Natural killer cell treated with Interleukin-12 subunit alpha and Interleukin-12 subunit beta and Interleukin-15 and Interleukin-18, amount 100 ng/mL, for 72 hours (primary cell): ENCODE measurements around the gene POLN. TPM values are rescaled to one million over a fixed set of nuclear protein-coding genes. Genes with fewer than 3 reads are reported as not detected.
"Not testable (repeated sequence)": the region's sequence is repeated elsewhere in the genome, so short reads cannot be mapped to it uniquely, and the experiment has no call there.

Source experiments
- ATAC-seq, 2 donors: fragments of 150-1000 bp; cut with Tn5 transposase in 1 of 2; sonication (Bioruptor Pico), chemical (Tn5 transposase) in 1 of 2; 2 replicates each; pipeline ENCODE4 v1.10.0; 2021
- DNase-seq: peaks from one replicate; pipeline ENCODE4 v3.0.0; 2022; ENCODE audit warnings: low spot score
- H3K27ac Mint-ChIP-seq, 2 donors: 1 replicate in 1 of 2; 2 replicates in 1 of 2; pipeline ENCODE4 v1.8.0; 2022; ENCODE audit warnings: mixed read lengths in 2 of 2, mild to moderate bottlenecking in 1 of 2, moderate library complexity in 1 of 2
- H3K27me3 Mint-ChIP-seq, 2 donors: 1 replicate in 1 of 2; 2 replicates in 1 of 2; pipeline ENCODE4 v1.8.0; 2022; ENCODE audit warnings: mixed read lengths in 2 of 2
- H3K36me3 Mint-ChIP-seq: one replicate; pipeline ENCODE4 v1.8.0; 2022; ENCODE audit warnings: mixed read lengths
- H3K4me1 Mint-ChIP-seq, 2 donors: 1 replicate in 1 of 2; 2 replicates in 1 of 2; pipeline ENCODE4 v1.8.0; 2022; ENCODE audit warnings: low read depth in 2 of 2, mixed read lengths in 2 of 2, mild to moderate bottlenecking in 1 of 2
- H3K4me3 Mint-ChIP-seq: one replicate; pipeline ENCODE4 v1.8.0; 2022; ENCODE audit warnings: mixed read lengths
- H3K9me3 Mint-ChIP-seq: 2 replicates; pipeline ENCODE4 v1.8.0; 2022; ENCODE audit warnings: mixed read lengths
- total RNA-seq, 2 donors: library from RNA; stranded (reverse); gene quantifications; one replicate each; pipeline ENCODE4 v1.2.3, GENCODE V29; 2022

Gene POLN
- total RNA-seq, 2 donors from 2014 or later: 3.8 to 6.1 TPM

DNA sequence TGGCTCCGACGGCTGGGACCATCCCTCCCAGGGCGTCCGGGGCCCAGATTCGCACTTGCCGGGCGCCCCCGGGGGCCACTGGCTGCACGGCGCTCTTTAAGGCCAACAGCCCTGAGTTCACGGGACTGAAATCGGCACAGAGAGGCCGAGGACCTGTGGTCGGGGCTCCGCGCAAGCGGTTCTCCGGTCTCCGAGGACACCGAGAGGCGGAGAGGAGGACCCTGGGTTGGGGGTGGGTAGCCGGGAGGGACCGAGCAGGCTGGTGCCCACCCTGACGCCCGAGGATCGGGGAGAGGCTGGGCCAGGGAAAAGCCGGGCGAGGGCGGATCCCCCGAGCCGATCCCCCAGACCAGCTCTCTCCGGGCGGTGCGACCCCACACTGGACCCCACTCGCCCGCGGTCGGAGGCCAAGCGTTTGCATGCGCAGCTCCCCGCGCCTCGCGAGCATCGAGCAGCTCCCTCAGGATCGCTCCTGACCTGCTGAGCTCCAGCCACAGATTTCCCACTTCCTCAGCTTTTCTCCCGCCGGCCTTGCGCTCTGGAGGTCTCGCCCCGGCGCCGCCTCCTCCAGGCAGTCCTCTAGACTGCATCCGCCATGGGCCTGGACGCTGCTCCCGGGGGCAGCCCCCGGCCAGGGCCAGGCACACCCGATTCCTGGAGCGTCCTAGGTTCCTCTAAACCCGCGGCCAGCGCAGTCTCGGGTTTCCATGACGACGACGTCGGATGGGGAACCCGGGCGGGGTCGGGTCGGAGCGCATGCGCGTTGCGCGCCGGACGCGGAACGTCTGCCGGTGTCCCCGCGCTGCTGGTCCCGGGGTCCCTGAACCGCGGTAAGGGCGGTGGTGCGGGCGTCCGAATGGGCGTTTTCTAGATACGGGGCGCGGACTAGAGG lies 200.4 kb downstream of the POLN start:
- DNase-seq: peak; percentile 89
- no peaks in the 10 kb centered on the region for H3K9me3 Mint-ChIP-seq
- peaks cover 0 to 6% of the 10 kb centered on the region in 2 donors for H3K4me1 Mint-ChIP-seq
- peak; percentile 81 to 86 for ATAC-seq
- peaks cover 13 to 25% of the 10 kb centered on the region in 2 donors for H3K27me3 Mint-ChIP-seq
- no peak overlapping the region for H3K27ac Mint-ChIP-seq
- H3K4me3 Mint-ChIP-seq: peak overlapping the region; percentile 79
- no peaks in the 10 kb centered on the region for H3K36me3 Mint-ChIP-seq

DNA sequence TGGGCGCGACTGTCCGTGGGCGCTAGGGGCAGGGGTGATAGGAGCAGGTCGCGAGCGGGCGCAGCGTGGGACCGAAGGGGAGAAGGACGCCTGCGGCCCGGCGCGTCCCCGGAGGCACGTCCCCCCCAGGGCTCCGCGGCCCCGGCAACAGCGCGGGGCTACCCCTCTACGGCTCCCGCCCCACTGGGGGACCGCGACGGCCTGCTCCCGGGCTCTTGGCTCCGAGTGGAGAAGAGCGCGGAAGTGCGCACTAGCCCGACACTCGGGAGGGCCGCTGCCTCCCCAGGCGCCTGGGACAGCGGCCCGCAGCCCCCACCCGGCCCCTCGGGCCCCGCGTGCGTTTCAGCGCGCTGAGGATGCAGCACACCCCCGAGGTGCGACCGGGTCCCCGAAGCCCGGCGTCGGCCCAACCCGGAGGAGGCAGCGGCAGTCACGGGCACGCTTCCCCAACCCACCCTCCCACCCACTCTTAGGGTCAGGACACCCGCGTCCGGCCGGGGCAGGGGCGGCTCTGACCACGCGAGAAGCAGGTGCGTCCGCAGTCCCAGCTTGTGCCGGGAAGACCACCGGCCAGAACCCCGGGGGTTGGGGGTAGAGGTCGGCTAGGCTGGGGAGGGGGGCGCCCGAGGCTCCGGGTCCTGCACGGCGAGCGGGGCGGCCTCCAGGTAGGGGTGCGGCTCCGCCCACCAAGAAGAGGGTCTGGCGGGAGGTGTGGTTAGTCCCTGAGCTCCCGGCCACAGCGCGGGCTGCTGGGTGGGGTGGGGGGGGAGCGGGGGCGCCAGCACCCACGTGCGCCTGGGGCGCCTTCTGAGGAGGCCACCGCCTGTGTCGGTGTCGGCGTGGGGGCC lies 201.3 kb downstream of the POLN start:
- no peak overlapping the region for H3K27ac Mint-ChIP-seq
- no peaks in the 10 kb centered on the region for H3K36me3 Mint-ChIP-seq
- peaks cover 0 to 6% of the 10 kb centered on the region in 2 donors for H3K4me1 Mint-ChIP-seq
- DNase-seq: no peak
- H3K27me3 Mint-ChIP-seq: peaks cover 15 to 33% of the 10 kb centered on the region in 2 donors
- no peaks in the 10 kb centered on the region for H3K9me3 Mint-ChIP-seq
- no peak for ATAC-seq
- H3K4me3 Mint-ChIP-seq: peak overlapping the region; percentile 37

DNA sequence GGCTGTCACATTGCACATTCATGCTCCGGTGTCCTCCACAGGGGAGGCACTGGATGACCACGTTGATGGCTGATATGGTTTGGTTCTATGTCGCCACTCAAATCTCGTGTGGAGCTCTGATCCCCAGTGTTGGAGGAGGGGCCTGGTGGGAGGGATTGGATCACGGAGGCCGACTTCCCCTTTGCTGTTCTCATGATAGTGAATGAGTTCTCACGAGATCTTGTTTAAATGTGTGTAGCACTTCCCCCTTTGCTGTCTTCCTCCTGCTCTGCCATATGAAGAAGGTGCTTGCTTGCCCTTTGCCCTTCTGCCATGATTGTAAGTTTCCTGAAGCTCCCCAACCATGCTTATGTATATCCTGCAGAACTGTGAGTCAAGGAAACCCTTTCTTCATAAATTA lies 205.1 kb downstream of the POLN start:
- Mint-ChIP-seq H3K4me3 (no peak overlapping the region), H3K27me3 (peaks cover 29 to 40% of the 10 kb centered on the region in 2 donors), H3K36me3 (no peaks in the 10 kb centered on the region), H3K4me1 (peaks cover 0 to 6% of the 10 kb centered on the region in 2 donors), H3K9me3 (no peaks in the 10 kb centered on the region), H3K27ac (no peak overlapping the region)
- peak in 1 of 2 donors; percentile 4 for ATAC-seq
- no peak for DNase-seq

DNA sequence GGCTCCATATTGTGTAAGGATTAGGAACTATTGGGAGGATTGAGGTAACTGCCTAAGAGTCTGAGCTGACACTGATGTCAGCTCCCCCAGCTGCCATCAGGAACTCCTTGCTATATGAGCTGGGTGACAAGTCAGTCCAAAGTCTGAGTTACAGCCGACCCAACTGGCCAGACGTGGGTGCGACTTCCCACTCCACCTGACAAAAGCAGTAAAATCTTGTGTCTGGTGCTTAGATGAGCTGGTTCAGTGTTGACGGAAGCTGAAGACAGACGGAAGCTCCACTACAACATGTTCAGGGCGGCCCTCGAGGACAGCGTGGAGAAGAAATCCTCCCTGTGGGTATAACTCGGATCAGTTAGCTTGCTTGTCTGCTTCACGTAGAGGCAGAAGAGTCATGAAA lies 205.6 kb downstream of the POLN start:
- Mint-ChIP-seq H3K27ac (no peak overlapping the region), H3K36me3 (no peaks in the 10 kb centered on the region), H3K9me3 (no peaks in the 10 kb centered on the region), H3K27me3 (peaks cover 29 to 41% of the 10 kb centered on the region in 2 donors), H3K4me1 (peaks cover 0 to 3% of the 10 kb centered on the region in 2 donors), H3K4me3 (no peak overlapping the region)
- ATAC-seq (no peak), DNase-seq (no peak)

DNA sequence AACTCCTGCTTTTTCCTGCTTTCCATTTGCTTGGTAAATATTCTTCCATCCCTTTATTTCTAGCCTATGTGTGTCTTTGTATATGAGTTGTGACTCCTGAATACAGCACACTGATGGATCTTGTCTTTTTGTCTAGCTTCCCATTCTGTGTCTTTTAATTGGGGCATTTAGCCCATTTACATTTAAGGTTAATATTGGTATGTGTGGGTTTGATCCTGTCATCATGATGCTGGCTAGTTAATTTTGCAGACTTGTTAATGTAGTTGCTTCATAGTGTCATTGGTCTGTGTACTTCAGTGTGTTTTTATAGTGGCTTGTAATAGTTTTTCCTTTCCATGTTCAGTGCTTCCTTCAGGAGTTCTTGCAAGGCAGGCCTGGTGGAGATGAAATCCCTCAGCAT lies 210.8 kb downstream of the POLN start:
- H3K27ac Mint-ChIP-seq, H3K36me3 Mint-ChIP-seq, H3K4me3 Mint-ChIP-seq, ATAC-seq, DNase-seq, H3K4me1 Mint-ChIP-seq, H3K9me3 Mint-ChIP-seq: not testable (repeated sequence)
- peaks cover 47 to 60% of the 10 kb centered on the region in 2 donors for H3K27me3 Mint-ChIP-seq

DNA sequence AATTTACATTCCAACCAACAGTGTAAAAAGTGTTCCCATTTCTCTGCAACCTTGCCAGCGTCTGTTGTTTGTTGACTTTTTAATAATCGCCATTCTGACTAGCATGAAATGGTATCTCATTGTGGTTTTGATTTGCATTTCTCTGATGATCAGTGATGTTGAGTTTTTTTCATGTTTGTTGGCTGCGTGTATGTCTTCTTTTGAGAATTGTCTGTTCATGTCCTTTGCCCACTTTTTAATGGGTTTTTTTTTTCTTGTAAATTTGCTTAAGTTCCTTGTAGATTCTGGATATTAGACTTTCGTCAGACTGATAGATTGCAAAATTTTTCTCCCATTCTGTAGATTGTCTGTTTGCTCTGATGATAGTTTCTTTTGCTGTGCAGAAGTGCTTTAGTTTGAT lies 214.8 kb downstream of the POLN start:
- H3K4me1 Mint-ChIP-seq, H3K36me3 Mint-ChIP-seq, H3K4me3 Mint-ChIP-seq, ATAC-seq, DNase-seq, H3K9me3 Mint-ChIP-seq, H3K27ac Mint-ChIP-seq: not testable (repeated sequence)
- peaks cover 55 to 72% of the 10 kb centered on the region in 2 donors for H3K27me3 Mint-ChIP-seq

DNA sequence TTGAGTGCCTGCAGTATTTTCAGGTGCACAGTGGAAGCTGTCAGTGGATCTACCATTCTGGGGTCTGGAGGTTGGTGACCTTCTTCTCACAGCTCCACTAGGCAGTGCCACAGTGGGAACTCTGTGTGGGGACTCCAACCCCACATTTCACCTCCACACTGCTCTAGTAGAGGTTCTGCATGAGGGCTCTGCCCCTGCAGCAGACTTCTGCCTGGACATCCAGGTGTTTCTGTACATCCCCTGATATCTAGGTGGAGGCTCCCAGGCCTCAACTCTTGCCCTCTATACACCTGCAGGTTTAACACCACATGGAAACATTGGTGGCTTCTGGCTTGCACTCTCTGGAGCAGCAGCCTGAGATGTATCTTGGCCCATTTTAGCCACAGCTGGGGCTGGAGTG lies 216.1 kb downstream of the POLN start:
- H3K9me3 Mint-ChIP-seq: no peaks in the 10 kb centered on the region

DNA sequence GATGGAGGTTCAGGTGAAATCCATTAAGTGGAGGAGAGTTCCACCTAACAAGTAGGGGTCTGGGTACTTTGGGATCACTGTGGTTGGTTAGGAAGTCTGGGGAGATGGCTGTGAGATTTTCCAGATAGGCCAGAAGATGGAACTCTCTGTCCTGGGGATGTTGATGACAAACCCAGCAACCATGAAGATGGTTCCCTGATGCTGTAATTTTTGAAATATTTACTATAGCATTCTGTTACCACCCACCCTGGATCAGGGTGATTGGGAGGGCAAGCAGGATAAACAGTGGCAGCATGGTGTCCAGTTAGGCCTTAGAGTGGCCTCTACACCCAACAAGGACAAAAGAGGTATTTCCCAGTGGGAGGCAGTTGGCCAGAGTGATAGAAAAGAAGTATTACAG lies 217.2 kb downstream of the POLN start:
- DNase-seq (no peak), ATAC-seq (no peak)
- H3K27me3 Mint-ChIP-seq: peaks cover 63 to 81% of the 10 kb centered on the region in 2 donors
- H3K27ac Mint-ChIP-seq: no peak overlapping the region
- no peaks in the 10 kb centered on the region for H3K36me3 Mint-ChIP-seq
- no peak overlapping the region for H3K4me3 Mint-ChIP-seq
- peaks cover 4 to 5% of the 10 kb centered on the region in 2 donors for H3K4me1 Mint-ChIP-seq
- no peaks in the 10 kb centered on the region for H3K9me3 Mint-ChIP-seq

More for the DNA sequence above, 216.1 kb downstream of the POLN start:
- Mint-ChIP-seq H3K27me3 (peaks cover 61 to 79% of the 10 kb centered on the region in 2 donors), H3K27ac (no peak overlapping the region), H3K4me1 (peaks cover 4 to 5% of the 10 kb centered on the region in 2 donors), H3K36me3 (no peaks in the 10 kb centered on the region), H3K4me3 (no peak overlapping the region)
- ATAC-seq (no peak), DNase-seq (no peak)

Other genes with a start within 250 kb of the POLN start
- 10 to 100 TPM; 29.6 to 59.3 TPM for gene NELFA, start 233.1 kb downstream of the POLN start, total RNA-seq
- under 1 TPM; 0.05 to 0.08 TPM for gene NAT8L, start 182.8 kb downstream of the POLN start, total RNA-seq
- gene HAUS3, start within 50 bp of the POLN start, total RNA-seq: 10 to 100 TPM; 17.6 to 30.0 TPM
- 10 to 100 TPM; 13.9 to 14.5 TPM for gene MXD4, start 20.0 kb upstream of the POLN start, total RNA-seq
- 10 to 100 TPM; 13.8 to 25.6 TPM for gene ZFYVE28, start 176.5 kb upstream of the POLN start, total RNA-seq
- gene CFAP99, start 176.8 kb upstream of the POLN start, total RNA-seq: not detected
- 100 to 1,000 TPM; 112 to 136 TPM for gene RNF4, start 227.0 kb upstream of the POLN start, total RNA-seq